VCaP (cell line): ENCODE measurements around the gene ACTL10.

Experiments
- H3K27ac ChIP-seq: fragments of 450-650 bp; 2 replicates; pipeline ENCODE4 v1.5.1; 2017
- CTCF ChIP-seq: fragments of 450-650 bp; conservative IDR thresholded peaks from 2 replicates; pipeline ENCODE4 v1.5.1; 2017; ENCODE audit warnings: mild to moderate bottlenecking, moderate library complexity

The ACTL10 gene

DNA sequence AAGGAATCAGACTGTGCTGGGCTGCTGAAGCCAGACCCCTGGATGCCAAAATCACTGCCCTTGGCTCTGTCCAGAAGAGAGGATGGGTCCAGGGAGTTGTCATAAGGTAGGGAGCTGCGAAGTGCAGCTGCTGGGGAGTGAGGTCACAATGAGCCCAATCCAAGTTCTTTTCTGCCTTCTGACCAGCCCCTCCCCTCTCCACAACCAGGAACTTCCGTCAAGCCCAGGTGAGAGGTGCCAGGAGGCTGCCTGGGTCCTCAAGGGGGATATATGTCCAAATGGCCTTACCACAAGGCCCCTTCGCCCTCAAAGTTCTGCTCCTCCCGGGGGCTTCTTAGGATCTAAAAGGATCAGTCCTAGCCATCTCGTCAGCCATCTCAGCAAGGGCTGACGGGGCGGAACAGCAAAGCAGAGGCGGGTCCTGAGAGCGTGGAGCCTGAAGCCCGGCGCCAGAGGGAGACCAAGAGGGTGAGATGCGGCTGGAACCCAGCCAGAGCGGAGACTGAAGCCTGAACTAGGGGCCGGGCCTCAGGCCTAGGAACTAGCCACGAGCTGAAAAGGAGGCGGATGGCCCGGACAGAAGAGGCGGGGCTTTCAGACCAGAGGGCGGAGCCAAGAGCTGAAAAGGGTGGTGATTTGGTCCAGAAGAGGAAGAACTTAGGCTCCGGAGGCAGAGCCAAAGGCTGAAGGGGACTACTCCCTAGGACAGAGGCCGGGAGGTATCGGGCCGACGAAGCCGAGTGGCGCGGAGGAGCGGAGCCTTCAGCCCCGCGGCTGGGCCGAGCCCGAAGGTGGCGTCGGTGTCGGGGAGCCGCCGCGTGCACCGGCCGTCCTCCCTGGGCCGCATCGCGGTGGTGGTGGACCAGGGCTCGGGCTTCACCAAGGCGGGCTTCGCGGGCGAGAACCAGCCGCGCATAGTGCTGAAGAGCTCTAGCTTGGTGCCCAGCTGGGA is at the start of gene ACTL10:
Gene ACTL10, plus strand, starts transcription at position 651 of the 952 bp plus-strand sequence. CDS start 555 bp downstream, outside the sequence.
- peak; percentile 54 for TF ChIP-seq CTCF
- H3K27ac ChIP-seq: peak within 1 kb of the TSS; percentile 98

DNA sequence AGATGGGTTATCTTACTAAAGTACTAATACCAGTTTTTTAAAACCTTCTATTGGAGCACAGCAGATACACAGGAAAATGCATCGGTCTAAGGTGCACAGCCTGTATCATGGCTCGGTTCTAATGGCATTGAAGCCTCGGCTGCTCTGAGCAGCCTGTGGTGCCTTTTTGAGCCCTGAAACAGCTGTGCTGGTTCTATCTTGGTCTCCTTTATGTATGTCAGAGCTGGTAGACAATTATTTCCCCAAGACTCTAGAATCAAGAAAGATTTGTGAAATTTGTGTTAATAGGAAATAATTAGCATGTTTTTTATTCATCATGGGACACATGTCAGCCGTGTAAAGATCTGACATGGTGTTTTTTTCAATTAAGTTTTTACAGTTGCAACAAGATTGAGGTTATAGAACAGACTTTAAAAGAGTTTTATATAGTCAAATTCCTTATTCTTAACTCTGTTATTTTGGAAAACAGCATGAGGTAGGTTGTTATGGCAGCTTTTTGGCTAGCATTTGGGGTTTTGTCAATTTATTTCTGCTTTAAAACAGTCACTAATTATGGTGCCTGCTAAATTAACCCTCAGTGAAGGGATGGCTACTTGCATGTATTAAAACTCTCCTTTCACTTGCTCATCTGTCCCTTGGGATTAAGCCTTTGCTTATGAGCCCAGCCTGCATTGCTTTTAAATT is 44.9 kb upstream of the ACTL10 start:
- no peak for TF ChIP-seq CTCF
- H3K27ac ChIP-seq: peak overlapping the region; percentile 35

DNA sequence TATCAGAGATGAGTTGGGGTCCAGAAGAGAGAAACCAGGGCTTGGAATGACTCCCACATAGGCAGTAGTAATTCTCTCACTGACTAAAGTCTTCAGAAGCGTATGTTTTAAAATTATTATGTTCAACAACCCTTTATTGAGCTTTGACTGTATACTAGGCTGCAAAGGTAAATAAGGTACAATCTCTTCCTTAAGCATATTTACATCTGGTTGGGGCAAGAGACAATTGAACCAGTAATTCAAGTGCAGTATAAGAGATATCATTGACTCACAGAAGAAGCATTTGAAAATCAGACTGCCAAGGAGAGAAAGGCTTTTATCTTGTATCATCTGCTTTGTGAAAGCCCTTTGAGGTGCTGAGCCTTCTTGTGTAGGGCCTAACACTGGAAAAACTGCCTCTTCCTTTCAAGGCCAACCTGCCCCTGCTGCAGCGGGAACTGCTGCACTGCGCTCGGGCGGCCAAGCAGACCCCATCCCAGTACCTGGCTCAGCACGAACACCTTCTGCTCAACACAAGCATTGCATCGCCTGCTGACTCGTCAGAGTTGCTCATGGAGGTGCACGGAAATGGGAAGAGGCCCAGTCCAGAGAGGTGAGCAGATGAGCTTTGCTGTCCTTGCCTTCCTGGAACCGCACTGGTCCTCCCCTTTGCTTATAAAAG is 43.9 kb upstream of the ACTL10 start:
- H3K27ac ChIP-seq: peak overlapping the region; percentile 35
- TF ChIP-seq CTCF: no peak

DNA sequence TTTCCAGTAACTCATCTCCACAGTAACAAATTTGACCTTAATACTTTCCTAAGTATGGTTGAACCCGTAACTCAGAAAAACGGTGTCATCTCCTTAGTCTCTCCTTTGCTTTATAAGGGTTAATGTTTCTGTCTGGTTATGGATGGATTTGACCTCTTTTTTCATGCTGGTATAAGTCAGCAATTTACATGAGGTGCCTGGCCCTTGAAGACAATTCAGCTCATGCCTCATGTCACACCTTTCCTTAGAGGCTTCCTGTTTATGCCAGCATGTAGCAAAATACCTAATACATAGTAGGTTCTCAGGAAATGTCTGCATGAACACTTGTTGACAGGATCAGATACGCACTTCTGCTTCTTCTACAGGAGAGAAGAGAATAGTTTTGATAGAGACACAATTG is 42.3 kb upstream of the ACTL10 start:
- H3K27ac ChIP-seq: no peak overlapping the region
- TF ChIP-seq CTCF: no peak

DNA sequence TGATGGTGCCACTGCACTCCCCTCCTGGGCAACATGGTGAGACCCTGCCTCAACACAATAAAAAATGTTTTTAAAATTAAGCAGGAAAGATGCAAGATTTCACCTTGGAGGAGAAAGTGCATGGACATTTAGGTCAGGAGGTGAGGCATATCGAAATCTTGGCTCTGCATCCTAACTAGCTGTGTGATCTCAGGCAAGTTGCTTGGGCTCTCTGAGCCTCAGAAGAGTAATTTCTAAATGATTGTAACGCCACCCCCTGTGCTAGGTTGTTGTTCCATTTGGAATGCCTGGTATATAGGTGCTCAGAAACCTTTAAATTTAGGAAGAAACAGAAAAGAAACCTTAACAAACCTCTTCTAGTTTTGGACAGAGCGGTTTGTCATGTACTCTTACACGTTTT is 40.6 kb upstream of the ACTL10 start:
- no peak overlapping the region for H3K27ac ChIP-seq
- TF ChIP-seq CTCF: no peak

DNA sequence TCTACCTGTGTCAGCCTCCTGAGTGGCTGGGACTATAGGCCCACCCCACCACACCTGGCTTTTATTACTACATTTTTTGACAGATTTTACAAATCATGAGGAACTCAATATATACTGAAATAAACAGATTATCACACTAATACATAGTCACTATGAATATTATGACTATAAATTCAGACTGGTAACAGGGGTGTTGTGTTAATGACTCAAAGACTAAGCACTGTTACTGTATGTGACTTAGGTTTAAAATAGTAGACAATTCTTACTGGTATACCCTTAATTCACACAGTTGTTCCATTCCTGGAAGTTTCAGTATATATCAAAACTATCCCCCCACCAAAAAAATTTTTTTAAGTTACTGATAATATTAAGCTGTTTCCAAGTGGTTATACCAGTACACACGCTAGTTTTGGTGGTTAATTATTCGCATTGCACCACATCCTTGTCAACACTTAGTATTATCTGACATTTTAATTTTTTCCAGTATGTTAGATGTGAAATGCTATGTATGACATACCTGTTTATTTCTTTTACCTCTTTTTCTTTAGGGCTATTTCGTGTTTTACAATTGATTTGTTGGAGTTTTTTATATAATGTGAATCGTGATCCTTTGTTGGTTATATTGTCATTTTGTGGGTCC is 39.0 kb upstream of the ACTL10 start:
- TF ChIP-seq CTCF: no peak
- no peak overlapping the region for H3K27ac ChIP-seq
